HepG2 (cell line): ENCODE data around the gene HSPA1L. TPM values are rescaled to one million over a fixed set of nuclear protein-coding genes. Genes with fewer than 3 reads are reported as not detected.
A peak's percentile ranks its signal among the peaks of the same experiment; 100 is the strongest.

ENCODE experiments used
- CEBPZ ChIP-seq: IDR thresholded peaks from 2 replicates; pipeline ENCODE4 v1.6.1; 2012; ENCODE audit warnings: low read length, improper control_type of control experiment
- FOXA3 ChIP-seq: IDR thresholded peaks from 2 replicates; pipeline ENCODE4 v1.6.1; 2016; ENCODE audit warnings: missing genetic modification reagents, missing compliant biosample characterization
- GPBP1L1 ChIP-seq: sonication (generic); formaldehyde crosslinking; IDR thresholded peaks from 2 replicates; pipeline ENCODE4 v1.5.0; 2020; ENCODE audit warnings: mild to moderate bottlenecking, missing genetic modification reagents
- RXRB ChIP-seq: IDR thresholded peaks from 2 replicates; pipeline ENCODE4 v1.6.1; 2016; ENCODE audit warnings: borderline replicate concordance, missing genetic modification reagents, missing compliant biosample characterization
- ZFP62 ChIP-seq: sonication (generic); formaldehyde crosslinking; IDR thresholded peaks from 2 replicates; pipeline ENCODE4 v1.4.0; 2020; ENCODE audit warnings: missing genetic modification reagents
- ZNF75D ChIP-seq: sonication (generic); formaldehyde crosslinking; IDR thresholded peaks from 2 replicates; pipeline ENCODE4 v1.8.1; 2023; ENCODE audit warnings: missing genetic modification reagents, mild to moderate bottlenecking, borderline replicate concordance
- polyA plus RNA-seq, 8 experiments: library from polyadenylated mRNA; depleted of rRNA in 3 of 8; stranded (reverse) in 7 of 8; unstranded in 1 of 8; fragments of >200 nt; fragmentation: Illumina TruSeq in 4 of 8; extraction: Trizol in 4 of 8; gene quantifications; 2 replicates each; pipeline versions ENCODE4 v1.2.1 to v1.2.3, GENCODE V29; 2011 to 2016; ENCODE audit warnings: low read depth in 4 of 8, missing spikeins in 1 of 8, mixed read lengths in 1 of 8; ENCODE audit not compliant: insufficient read depth in 1 of 8
- total RNA-seq, 5 experiments: library from RNA; depleted of rRNA; stranded (reverse); fragments of >200 nt; fragmentation: Illumina TruSeq; extraction: Trizol; gene quantifications; 2 replicates each; pipeline ENCODE4 v1.2.3, GENCODE V29; 2016; ENCODE audit warnings: low read depth in 1 of 5
- TF ChIP-seq, protein P1 (sequence below): sonication (generic); formaldehyde crosslinking; IDR thresholded peaks from 2 replicates; pipeline ENCODE4 v1.5.1; 2020; ENCODE audit warnings: mild to moderate bottlenecking, missing genetic modification reagents, moderate library complexity
- TF ChIP-seq, protein P2 (sequence below): fragments of 450-650 bp; IDR thresholded peaks from 2 replicates; pipeline ENCODE4 v1.6.1; 2017; ENCODE audit warnings: mild to moderate bottlenecking
- TF ChIP-seq, protein P3 (sequence below): sonication (generic); formaldehyde crosslinking; conservative IDR thresholded peaks from 2 replicates; pipeline ENCODE4 v1.4.0; 2020; ENCODE audit warnings: missing genetic modification reagents
- TF ChIP-seq, protein P4 (sequence below): sonication (generic); formaldehyde crosslinking; IDR thresholded peaks from 2 replicates; pipeline ENCODE4 v1.4.0; 2020; ENCODE audit warnings: mild to moderate bottlenecking, missing genetic modification reagents
- TF ChIP-seq, protein P5 (sequence below): sonication (generic); formaldehyde crosslinking; IDR thresholded peaks from 2 replicates; pipeline ENCODE4 v1.5.0; 2020; ENCODE audit warnings: missing genetic modification reagents

Gene HSPA1L
- total and polyA plus RNA-seq, 2 of the 13 experiments (the other 11 are each of a cell fraction or from before 2014, with no cell fraction given), result 0.55 to 1.0 TPM

- TF ChIP-seq, protein P1, sequence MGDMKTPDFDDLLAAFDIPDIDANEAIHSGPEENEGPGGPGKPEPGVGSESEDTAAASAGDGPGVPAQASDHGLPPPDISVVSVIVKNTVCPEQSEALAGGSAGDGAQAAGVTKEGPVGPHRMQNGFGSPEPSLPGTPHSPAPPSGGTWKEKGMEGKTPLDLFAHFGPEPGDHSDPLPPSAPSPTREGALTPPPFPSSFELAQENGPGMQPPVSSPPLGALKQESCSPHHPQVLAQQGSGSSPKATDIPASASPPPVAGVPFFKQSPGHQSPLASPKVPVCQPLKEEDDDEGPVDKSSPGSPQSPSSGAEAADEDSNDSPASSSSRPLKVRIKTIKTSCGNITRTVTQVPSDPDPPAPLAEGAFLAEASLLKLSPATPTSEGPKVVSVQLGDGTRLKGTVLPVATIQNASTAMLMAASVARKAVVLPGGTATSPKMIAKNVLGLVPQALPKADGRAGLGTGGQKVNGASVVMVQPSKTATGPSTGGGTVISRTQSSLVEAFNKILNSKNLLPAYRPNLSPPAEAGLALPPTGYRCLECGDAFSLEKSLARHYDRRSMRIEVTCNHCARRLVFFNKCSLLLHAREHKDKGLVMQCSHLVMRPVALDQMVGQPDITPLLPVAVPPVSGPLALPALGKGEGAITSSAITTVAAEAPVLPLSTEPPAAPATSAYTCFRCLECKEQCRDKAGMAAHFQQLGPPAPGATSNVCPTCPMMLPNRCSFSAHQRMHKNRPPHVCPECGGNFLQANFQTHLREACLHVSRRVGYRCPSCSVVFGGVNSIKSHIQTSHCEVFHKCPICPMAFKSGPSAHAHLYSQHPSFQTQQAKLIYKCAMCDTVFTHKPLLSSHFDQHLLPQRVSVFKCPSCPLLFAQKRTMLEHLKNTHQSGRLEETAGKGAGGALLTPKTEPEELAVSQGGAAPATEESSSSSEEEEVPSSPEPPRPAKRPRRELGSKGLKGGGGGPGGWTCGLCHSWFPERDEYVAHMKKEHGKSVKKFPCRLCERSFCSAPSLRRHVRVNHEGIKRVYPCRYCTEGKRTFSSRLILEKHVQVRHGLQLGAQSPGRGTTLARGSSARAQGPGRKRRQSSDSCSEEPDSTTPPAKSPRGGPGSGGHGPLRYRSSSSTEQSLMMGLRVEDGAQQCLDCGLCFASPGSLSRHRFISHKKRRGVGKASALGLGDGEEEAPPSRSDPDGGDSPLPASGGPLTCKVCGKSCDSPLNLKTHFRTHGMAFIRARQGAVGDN (CRISPR knock-in tag), result peak; percentile 67
- TF ChIP-seq, protein P2, sequence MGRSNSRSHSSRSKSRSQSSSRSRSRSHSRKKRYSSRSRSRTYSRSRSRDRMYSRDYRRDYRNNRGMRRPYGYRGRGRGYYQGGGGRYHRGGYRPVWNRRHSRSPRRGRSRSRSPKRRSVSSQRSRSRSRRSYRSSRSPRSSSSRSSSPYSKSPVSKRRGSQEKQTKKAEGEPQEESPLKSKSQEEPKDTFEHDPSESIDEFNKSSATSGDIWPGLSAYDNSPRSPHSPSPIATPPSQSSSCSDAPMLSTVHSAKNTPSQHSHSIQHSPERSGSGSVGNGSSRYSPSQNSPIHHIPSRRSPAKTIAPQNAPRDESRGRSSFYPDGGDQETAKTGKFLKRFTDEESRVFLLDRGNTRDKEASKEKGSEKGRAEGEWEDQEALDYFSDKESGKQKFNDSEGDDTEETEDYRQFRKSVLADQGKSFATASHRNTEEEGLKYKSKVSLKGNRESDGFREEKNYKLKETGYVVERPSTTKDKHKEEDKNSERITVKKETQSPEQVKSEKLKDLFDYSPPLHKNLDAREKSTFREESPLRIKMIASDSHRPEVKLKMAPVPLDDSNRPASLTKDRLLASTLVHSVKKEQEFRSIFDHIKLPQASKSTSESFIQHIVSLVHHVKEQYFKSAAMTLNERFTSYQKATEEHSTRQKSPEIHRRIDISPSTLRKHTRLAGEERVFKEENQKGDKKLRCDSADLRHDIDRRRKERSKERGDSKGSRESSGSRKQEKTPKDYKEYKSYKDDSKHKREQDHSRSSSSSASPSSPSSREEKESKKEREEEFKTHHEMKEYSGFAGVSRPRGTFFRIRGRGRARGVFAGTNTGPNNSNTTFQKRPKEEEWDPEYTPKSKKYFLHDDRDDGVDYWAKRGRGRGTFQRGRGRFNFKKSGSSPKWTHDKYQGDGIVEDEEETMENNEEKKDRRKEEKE, result no peak
- TF ChIP-seq, protein P3, sequence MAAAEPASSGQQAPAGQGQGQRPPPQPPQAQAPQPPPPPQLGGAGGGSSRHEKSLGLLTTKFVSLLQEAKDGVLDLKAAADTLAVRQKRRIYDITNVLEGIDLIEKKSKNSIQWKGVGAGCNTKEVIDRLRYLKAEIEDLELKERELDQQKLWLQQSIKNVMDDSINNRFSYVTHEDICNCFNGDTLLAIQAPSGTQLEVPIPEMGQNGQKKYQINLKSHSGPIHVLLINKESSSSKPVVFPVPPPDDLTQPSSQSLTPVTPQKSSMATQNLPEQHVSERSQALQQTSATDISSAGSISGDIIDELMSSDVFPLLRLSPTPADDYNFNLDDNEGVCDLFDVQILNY (CRISPR knock-in tag), result no peak
- no peak for TF ChIP-seq ZFP62 (CRISPR knock-in tag)
- TF ChIP-seq, protein P4, sequence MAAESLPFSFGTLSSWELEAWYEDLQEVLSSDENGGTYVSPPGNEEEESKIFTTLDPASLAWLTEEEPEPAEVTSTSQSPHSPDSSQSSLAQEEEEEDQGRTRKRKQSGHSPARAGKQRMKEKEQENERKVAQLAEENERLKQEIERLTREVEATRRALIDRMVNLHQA (CRISPR knock-in tag), result no peak
- TF ChIP-seq FOXA3 (CRISPR knock-in tag), result no peak
- no peak for TF ChIP-seq ZNF75D (CRISPR knock-in tag)
- no peak for TF ChIP-seq CEBPZ
- no peak for TF ChIP-seq GPBP1L1
- peak; percentile 46 for TF ChIP-seq RXRB (CRISPR knock-in tag)
- TF ChIP-seq, protein P5, sequence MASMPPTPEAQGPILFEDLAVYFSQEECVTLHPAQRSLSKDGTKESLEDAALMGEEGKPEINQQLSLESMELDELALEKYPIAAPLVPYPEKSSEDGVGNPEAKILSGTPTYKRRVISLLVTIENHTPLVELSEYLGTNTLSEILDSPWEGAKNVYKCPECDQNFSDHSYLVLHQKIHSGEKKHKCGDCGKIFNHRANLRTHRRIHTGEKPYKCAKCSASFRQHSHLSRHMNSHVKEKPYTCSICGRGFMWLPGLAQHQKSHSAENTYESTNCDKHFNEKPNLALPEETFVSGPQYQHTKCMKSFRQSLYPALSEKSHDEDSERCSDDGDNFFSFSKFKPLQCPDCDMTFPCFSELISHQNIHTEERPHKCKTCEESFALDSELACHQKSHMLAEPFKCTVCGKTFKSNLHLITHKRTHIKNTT, result no peak
Measured at GRCh38 chr6:31815025-31815838, at the start of gene HSPA1L, which contains the start of gene HSPA1A (continued).
